Measurements from ENCODE around the gene UBD. TPM values are rescaled to one million over a fixed set of nuclear protein-coding genes. Genes with fewer than 3 reads are reported as not detected.

UBD gene
- total RNA-seq, 4 donors from 2014 or later: 0.33 to 0.87 TPM; not detected in 2

GRCh38 chr6:29566856-29567255 is 7.3 kb upstream of the UBD start:
- no peaks in the 10 kb centered on the region for H3K36me3 ChIP-seq
- ATAC-seq (no peak), DNase-seq (no peak)
- no peaks in the 10 kb centered on the region for H3K4me1 ChIP-seq
- no peaks in the 10 kb centered on the region for H3K9me3 ChIP-seq
- H3K4me3 ChIP-seq: no peak overlapping the region
- TF ChIP-seq POLR2A (IDR thresholded peaks at IDR 0.05) (no peak), CTCF (IDR thresholded peaks at IDR 0.05 in 4 of 5, conservative IDR thresholded peaks at IDR 0.05 in 1 of 5) (no peak)
- H3K27ac ChIP-seq: no peak overlapping the region
- H3K27me3 ChIP-seq: peaks cover 0 to 3% (median 3%) of the 10 kb centered on the region in 3 donors
- intact Hi-C loops (cut with DNase I; ENCODE audit: low total_unique reads) (no loop called here), in situ Hi-C loops (cut with MboI; ENCODE audit: low sequenced_read_pairs in 4 of 4) (no loop called here)

- Histone ChIP-seq H3K36me3 (no peaks in the 10 kb centered on the region), H3K27ac (no peak overlapping the region), H3K4me1 (no peaks in the 10 kb centered on the region), H3K27me3 (peaks cover 0 to 2% (median 0%) of the 10 kb centered on the region in 3 donors), H3K9me3 (no peaks in the 10 kb centered on the region), H3K4me3 (no peak overlapping the region)
- intact Hi-C loops (cut with DNase I; ENCODE audit: low total_unique reads) (no loop called here), in situ Hi-C loops (cut with MboI; ENCODE audit: low sequenced_read_pairs in 4 of 4) (no loop called here)
- ATAC-seq (no peak), DNase-seq (no peak)
- TF ChIP-seq POLR2A (IDR thresholded peaks at IDR 0.05) (no peak), CTCF (IDR thresholded peaks at IDR 0.05 in 4 of 5, conservative IDR thresholded peaks at IDR 0.05 in 1 of 5) (no peak)
Observed at GRCh38 chr6:29564875-29565274, 5.3 kb upstream of the UBD start.

- Histone ChIP-seq H3K27me3 (peaks cover 0 to 2% (median 0%) of the 10 kb centered on the region in 3 donors), H3K27ac (no peak overlapping the region), H3K4me3 (no peak overlapping the region), H3K9me3 (no peaks in the 10 kb centered on the region), H3K36me3 (no peaks in the 10 kb centered on the region), H3K4me1 (no peaks in the 10 kb centered on the region)
- ATAC-seq (no peak), DNase-seq (no peak)
- no peak for TF ChIP-seq CTCF (IDR thresholded peaks at IDR 0.05 in 4 of 5, conservative IDR thresholded peaks at IDR 0.05 in 1 of 5)
- no peak for TF ChIP-seq POLR2A (IDR thresholded peaks at IDR 0.05)
- intact Hi-C loops (cut with DNase I; ENCODE audit: low total_unique reads): no loop called here
- in situ Hi-C loops (cut with MboI; ENCODE audit: low sequenced_read_pairs in 4 of 4): no loop called here
Observed at GRCh38 chr6:29563435-29563965, 4.0 kb upstream of the UBD start.

- in situ Hi-C loops (cut with MboI; ENCODE audit: low sequenced_read_pairs in 4 of 4) (no loop called here), intact Hi-C loops (cut with DNase I; ENCODE audit: low total_unique reads) (no loop called here)
- H3K4me3 ChIP-seq: no peak overlapping the region
- DNase-seq (no peak), ATAC-seq (no peak)
- no peaks in the 10 kb centered on the region for H3K36me3 ChIP-seq
- no peaks in the 10 kb centered on the region for H3K4me1 ChIP-seq
- TF ChIP-seq CTCF (IDR thresholded peaks at IDR 0.05 in 4 of 5, conservative IDR thresholded peaks at IDR 0.05 in 1 of 5) (no peak), POLR2A (IDR thresholded peaks at IDR 0.05) (no peak)
- H3K9me3 ChIP-seq: no peaks in the 10 kb centered on the region
- peaks cover 0 to 7% (median 5%) of the 10 kb centered on the region in 3 donors for H3K27me3 ChIP-seq
- no peak overlapping the region for H3K27ac ChIP-seq
Observed at GRCh38 chr6:29561606-29562181, 2.2 kb upstream of the UBD start.

- no peak for TF ChIP-seq POLR2A (IDR thresholded peaks at IDR 0.05)
- no peak for TF ChIP-seq CTCF (IDR thresholded peaks at IDR 0.05 in 4 of 5, conservative IDR thresholded peaks at IDR 0.05 in 1 of 5)
- Histone ChIP-seq H3K27me3 (peaks cover 0 to 13% (median 10%) of the 10 kb centered on the region in 3 donors), H3K4me3 (no peak overlapping the region), H3K27ac (no peak overlapping the region), H3K36me3 (no peaks in the 10 kb centered on the region), H3K9me3 (no peaks in the 10 kb centered on the region), H3K4me1 (no peaks in the 10 kb centered on the region)
- intact Hi-C loops (cut with DNase I; ENCODE audit: low total_unique reads): no loop called here
- no peak for DNase-seq
- no peak for ATAC-seq
- in situ Hi-C loops (cut with MboI; ENCODE audit: low sequenced_read_pairs in 4 of 4): no loop called here
Observed at GRCh38 chr6:29561091-29561490, 1.6 kb upstream of the UBD start.
